ENCODE results near the gene RIMBP2. TPM values are rescaled to one million over a fixed set of nuclear protein-coding genes. Genes with fewer than 3 reads are reported as not detected.

The RIMBP2 gene
- total RNA-seq, 4 donors from 2014 or later = 0.29 to 8.2 (median 5.6) TPM

DNA sequence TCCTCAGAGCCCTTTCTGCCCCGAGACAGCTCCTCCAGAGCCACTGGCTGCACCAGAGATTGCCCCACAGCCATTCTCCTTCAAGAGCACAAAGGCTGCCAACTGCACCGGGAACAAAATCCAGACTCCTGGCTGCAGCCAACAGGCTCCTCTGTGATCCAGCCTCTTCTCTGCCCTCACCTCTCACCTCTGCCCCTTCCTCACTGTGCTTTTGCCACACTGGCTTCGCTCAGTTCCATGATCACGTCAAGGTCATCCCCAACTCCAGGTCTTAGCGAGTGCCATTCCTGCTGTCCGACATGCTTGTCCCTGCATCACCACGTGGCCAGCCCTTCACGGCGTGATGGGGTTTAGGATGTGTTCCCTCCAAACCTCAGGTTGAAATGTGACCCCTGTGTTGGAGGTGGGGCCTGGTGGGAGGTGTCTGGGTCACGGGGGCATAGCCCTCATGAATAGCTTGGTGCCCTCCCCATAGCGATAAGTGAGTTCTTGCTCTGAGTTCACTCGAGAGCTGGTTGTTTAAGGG lies 229.1 kb downstream of the RIMBP2 start:
- TF ChIP-seq, protein P1, sequence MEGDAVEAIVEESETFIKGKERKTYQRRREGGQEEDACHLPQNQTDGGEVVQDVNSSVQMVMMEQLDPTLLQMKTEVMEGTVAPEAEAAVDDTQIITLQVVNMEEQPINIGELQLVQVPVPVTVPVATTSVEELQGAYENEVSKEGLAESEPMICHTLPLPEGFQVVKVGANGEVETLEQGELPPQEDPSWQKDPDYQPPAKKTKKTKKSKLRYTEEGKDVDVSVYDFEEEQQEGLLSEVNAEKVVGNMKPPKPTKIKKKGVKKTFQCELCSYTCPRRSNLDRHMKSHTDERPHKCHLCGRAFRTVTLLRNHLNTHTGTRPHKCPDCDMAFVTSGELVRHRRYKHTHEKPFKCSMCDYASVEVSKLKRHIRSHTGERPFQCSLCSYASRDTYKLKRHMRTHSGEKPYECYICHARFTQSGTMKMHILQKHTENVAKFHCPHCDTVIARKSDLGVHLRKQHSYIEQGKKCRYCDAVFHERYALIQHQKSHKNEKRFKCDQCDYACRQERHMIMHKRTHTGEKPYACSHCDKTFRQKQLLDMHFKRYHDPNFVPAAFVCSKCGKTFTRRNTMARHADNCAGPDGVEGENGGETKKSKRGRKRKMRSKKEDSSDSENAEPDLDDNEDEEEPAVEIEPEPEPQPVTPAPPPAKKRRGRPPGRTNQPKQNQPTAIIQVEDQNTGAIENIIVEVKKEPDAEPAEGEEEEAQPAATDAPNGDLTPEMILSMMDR (IDR thresholded peaks at IDR 0.05) = no peak
- no peak for TF ChIP-seq POLR2A (IDR thresholded peaks at IDR 0.05)
- no peaks in the 10 kb centered on the region for H3K27me3 ChIP-seq

DNA sequence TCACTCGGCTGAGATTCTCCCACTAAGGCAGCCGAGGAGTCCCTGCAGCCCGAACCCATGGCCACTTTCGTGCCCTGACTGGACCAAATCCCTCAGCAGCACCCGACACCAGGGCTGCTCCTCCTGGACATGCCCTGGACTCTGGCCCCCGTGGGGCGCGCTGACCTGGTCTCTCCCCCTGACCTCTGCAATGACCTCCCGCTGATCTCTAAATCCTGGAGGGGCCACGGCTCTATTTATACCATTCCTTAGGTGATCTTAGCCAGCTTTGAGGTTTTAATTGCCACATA lies 230.0 kb downstream of the RIMBP2 start:
- H3K4me3 ChIP-seq = no peak overlapping the region
- intact Hi-C loops (cut with DNase I; ENCODE audit: low total_unique reads) = no loop called here
- no peak for DNase-seq
- H3K4me1 ChIP-seq = no peaks in the 10 kb centered on the region
- no peaks in the 10 kb centered on the region for H3K27me3 ChIP-seq
- H3K36me3 ChIP-seq = no peaks in the 10 kb centered on the region
- no peak for TF ChIP-seq POLR2A (IDR thresholded peaks at IDR 0.05)
- TF ChIP-seq, protein P1 (IDR thresholded peaks at IDR 0.05) = no peak
- H3K27ac ChIP-seq = no peak overlapping the region
- no peaks in the 10 kb centered on the region for H3K9me3 ChIP-seq

More for the DNA sequence above, 229.1 kb downstream of the RIMBP2 start:
- Histone ChIP-seq H3K4me3 (no peak overlapping the region), H3K9me3 (no peaks in the 10 kb centered on the region), H3K27ac (no peak overlapping the region), H3K36me3 (no peaks in the 10 kb centered on the region), H3K4me1 (no peaks in the 10 kb centered on the region)
- intact Hi-C loops (cut with DNase I; ENCODE audit: low total_unique reads) = no loop called here
- DNase-seq = no peak

DNA sequence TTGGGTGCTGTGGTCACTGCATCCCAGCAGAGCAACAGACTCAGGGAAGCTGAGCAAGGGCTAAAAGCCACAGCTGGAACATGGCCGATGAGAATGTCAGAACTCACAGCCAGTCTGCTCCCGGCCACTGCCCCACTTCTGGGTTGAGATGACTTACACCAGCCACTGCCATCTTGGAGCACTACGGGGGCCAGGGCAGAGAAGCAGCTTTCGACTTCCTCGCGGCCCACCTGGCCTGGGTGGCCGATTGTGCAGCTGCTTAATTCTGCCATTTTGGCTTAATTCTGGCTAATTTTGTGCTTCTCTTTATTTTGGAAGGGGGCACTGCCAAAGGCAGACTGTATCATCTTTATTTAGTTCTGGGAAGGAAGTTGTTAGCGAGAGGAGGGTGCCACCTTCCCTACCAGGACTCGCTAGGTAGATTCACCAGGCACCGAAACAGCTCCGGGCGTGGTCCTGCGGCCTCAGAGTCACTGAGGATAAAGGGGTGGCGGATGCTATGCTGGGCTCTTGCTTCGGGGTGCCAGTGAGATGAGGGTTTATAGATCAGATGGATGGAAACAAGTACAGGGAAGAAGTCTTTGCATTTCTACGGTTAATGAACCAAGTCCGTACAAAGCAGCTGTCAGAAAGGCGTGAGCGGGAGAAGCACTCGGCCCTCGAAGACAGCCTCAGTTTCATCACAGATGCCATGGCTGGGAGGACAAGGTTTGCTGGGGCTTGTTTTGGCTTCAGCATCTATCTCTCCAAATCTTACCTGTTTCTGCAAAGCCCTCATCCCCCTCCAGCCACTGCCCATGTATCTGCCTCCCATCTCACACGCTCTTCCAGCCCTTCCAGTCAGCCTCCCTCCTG lies 230.6 kb downstream of the RIMBP2 start:
- no peak overlapping the region for H3K4me3 ChIP-seq
- no peaks in the 10 kb centered on the region for H3K36me3 ChIP-seq
- H3K27ac ChIP-seq = no peak overlapping the region
- no peaks in the 10 kb centered on the region for H3K27me3 ChIP-seq
- no peaks in the 10 kb centered on the region for H3K9me3 ChIP-seq
- TF ChIP-seq POLR2A (IDR thresholded peaks at IDR 0.05) = no peak
- TF ChIP-seq, protein P1 (IDR thresholded peaks at IDR 0.05) = no peak
- intact Hi-C loops (cut with DNase I; ENCODE audit: low total_unique reads) = no loop called here
- no peak for DNase-seq
- no peaks in the 10 kb centered on the region for H3K4me1 ChIP-seq

DNA sequence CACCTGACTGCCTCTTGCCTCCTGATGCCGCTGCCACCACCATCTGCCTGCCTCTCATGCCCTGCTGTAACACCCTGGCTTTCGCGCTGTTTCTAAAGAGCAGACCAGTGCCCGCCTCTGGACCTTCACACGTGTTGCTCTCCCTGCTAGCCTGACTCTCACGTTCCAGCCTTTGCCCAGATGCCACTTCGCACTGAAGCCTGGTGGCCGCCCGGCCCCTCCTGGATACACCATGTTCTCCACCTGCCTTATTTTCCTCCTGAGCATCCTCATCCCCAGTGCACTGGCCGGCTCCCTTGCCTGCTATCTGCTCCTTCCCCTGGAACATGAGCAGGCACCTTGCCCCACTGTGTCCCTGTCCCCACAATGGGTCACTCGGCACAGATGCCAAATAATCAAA lies 231.9 kb downstream of the RIMBP2 start:
- no peak for TF ChIP-seq POLR2A (IDR thresholded peaks at IDR 0.05)
- TF ChIP-seq, protein P1 (IDR thresholded peaks at IDR 0.05) = no peak

DNA sequence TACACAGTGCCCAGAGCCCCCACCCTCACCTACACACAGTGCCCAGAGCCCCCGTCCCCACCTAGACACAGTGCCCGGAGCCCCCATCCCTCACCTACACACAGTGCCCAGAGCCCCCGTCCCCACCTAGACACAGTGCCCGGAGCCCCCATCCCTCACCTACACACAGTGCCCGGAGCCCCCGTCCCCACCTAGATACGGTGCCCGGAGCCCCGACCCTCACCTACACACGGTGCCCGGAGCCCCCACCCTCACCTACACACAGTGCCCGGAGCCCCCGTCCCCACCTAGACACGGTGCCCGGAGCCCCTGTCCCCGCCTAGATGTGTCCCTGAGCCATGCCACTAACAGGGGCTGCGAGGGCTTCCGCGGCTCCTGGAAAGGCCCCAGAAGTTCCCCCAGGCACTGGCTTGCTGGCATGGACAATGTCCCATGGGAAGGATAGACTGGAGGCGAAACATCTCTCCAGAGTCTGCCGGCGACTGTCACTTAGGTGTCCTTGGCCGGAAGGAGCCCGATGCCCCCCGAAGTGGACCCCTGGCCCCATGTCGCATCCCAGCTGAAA lies 232.4 kb downstream of the RIMBP2 start:
- no peak overlapping the region for H3K4me3 ChIP-seq
- H3K27ac ChIP-seq = no peak overlapping the region
- no peaks in the 10 kb centered on the region for H3K27me3 ChIP-seq
- DNase-seq = no peak
- no peaks in the 10 kb centered on the region for H3K36me3 ChIP-seq
- H3K4me1 ChIP-seq = no peaks in the 10 kb centered on the region
- TF ChIP-seq, protein P1 (IDR thresholded peaks at IDR 0.05) = no peak
- TF ChIP-seq POLR2A (IDR thresholded peaks at IDR 0.05) = no peak
- intact Hi-C loops (cut with DNase I; ENCODE audit: low total_unique reads) = no loop called here
- H3K9me3 ChIP-seq = no peaks in the 10 kb centered on the region

More for the DNA sequence above, 231.9 kb downstream of the RIMBP2 start:
- intact Hi-C loops (cut with DNase I; ENCODE audit: low total_unique reads) = no loop called here
- H3K36me3 ChIP-seq = no peaks in the 10 kb centered on the region
- DNase-seq = no peak
- H3K27ac ChIP-seq = no peak overlapping the region
- no peaks in the 10 kb centered on the region for H3K27me3 ChIP-seq
- no peak overlapping the region for H3K4me3 ChIP-seq
- H3K9me3 ChIP-seq = no peaks in the 10 kb centered on the region
- H3K4me1 ChIP-seq = no peaks in the 10 kb centered on the region

Data from uterus (tissue), 4 donors.